ENCODE data around the gene ZDHHC3.

GRCh38 chr3:44989636-44990373 lies 13.8 kb upstream of the ZDHHC3 start:
- TF ChIP-seq CTCF (IDR thresholded peaks at IDR 0.05; ENCODE audit: low read depth, low read length) (no peak), EZH2phosphoT487 (IDR thresholded peaks at IDR 0.05; ENCODE audit: low read depth) (no peak)

Measured in OCI-LY3 (cell line).